HCT116 (cell line): ENCODE measurements around the gene STK40. TPM values are rescaled to one million over a fixed set of nuclear protein-coding genes. Genes with fewer than 3 reads are reported as not detected.
A peak's percentile ranks its signal among the peaks of the same experiment; 100 is the strongest.

Source experiments
- ATAC-seq: fragments of 200-7000 bp; cut with Tn5 transposase; 2 replicates; pipeline ENCODE4 v1.9.1; 2020; ENCODE audit warnings: mild to moderate bottlenecking, moderate library complexity
- BruUV-seq: library from RNA; stranded (reverse); fragments of 400-500 nt; replicated peaks from 2 replicates; lab custom pipeline; 2021; lab: Mats Ljungman, UMichigan
- CTCF ChIA-PET: fragments of 300-600 bp; sonication (Branson Sonifier 250); formaldehyde crosslinking; loops from one replicate; lab custom pipeline; 2021; ENCODE audit warnings: antibody characterized with exemption; lab: Charles Lee
- POLR2A ChIA-PET: fragments of 300-600, 350-600 bp; sonication (Branson Sonifier 250); formaldehyde crosslinking; loops from one replicate; lab custom pipeline; 2021; ENCODE audit warnings: antibody characterized with exemption; lab: Charles Lee
- RAD21 ChIA-PET, 2 experiments: fragments of 300-600 bp; sonication (Branson Sonifier 250); formaldehyde crosslinking; loops; one replicate each; lab custom pipeline; 2023; ENCODE audit warnings: low total read pairs in 2 of 2; ENCODE audit not compliant: uncharacterized antibody in 2 of 2, unreplicated experiment in 2 of 2, low non-redundant PET in 1 of 2; lab: Charles Lee
- DNase-seq: peaks from one replicate; pipeline ENCODE4 v3.0.0-alpha.2; 2010; ENCODE audit warnings: low read depth, low spot score
- H2AFZ ChIP-seq: fragments of 200-600 bp; shearing (Covaris generic), sonication (generic); 2 replicates; pipeline ENCODE4 v1.6.1; 2017; ENCODE audit warnings: low read depth, mixed run types, mixed read lengths, antibody characterized with exemption, low read length; ENCODE audit not compliant: poor library complexity, severe bottlenecking
- H3K27ac ChIP-seq: 2 replicates; pipeline ENCODE4 v1.5.1; 2012; ENCODE audit warnings: low read depth, low read length
- H3K27me3 ChIP-seq: fragments of 200-600 bp; sonication (generic); 2 replicates; pipeline ENCODE4 v1.6.1; 2016; ENCODE audit warnings: mixed run types, low read length, mixed read lengths; ENCODE audit not compliant: insufficient read depth
- H3K36me3 ChIP-seq, 2 experiments: fragments of 200-500 bp in 1 of 2; fragments of 200-600 bp in 1 of 2; sonication (Bioruptor generic) in 1 of 2; sonication (generic) in 1 of 2; 2 replicates each; pipeline versions ENCODE4 v1.5.1 to v1.6.1; 2014 to 2016; ENCODE audit warnings: low read length in 2 of 2, inconsistent platforms in 1 of 2, mixed read lengths in 1 of 2, mixed run types in 1 of 2; ENCODE audit not compliant: insufficient read depth in 2 of 2, control insufficient read depth in 1 of 2
- H3K4me1 ChIP-seq, 2 experiments: fragments of 200-600 bp in 1 of 2; sonication (generic) in 1 of 2; 2 replicates each; pipeline versions ENCODE4 v1.5.1 to v1.6.1; 2012 to 2017; ENCODE audit warnings: low read length in 2 of 2, inconsistent platforms in 1 of 2, mild to moderate bottlenecking in 1 of 2, mixed read lengths in 1 of 2, mixed run types in 1 of 2, moderate library complexity in 1 of 2; ENCODE audit not compliant: insufficient read depth in 2 of 2, control insufficient read depth in 1 of 2
- H3K4me2 ChIP-seq: fragments of 200-600 bp; sonication (generic); 2 replicates; pipeline ENCODE4 v1.6.1; 2017; ENCODE audit warnings: mixed run types, low read length, mixed read lengths
- H3K4me3 ChIP-seq, 2 experiments: fragments of 200-600 bp in 1 of 2; sonication (generic) in 1 of 2; replicated peaks in 1 of 2; 2 replicates each; pipeline ENCODE4 v1.5.1; 2011 to 2016; ENCODE audit warnings: low read length in 2 of 2, control low read depth in 1 of 2, low read depth in 1 of 2, mild to moderate bottlenecking in 1 of 2, mixed read lengths in 1 of 2, mixed run types in 1 of 2
- H3K79me2 ChIP-seq: fragments of 200-600 bp; sonication (generic); 2 replicates; pipeline ENCODE4 v1.6.1; 2017; ENCODE audit warnings: mild to moderate bottlenecking, mixed run types, low read length, moderate library complexity, mixed read lengths; ENCODE audit not compliant: insufficient read depth
- H3K9ac ChIP-seq: fragments of 200-600 bp; sonication (generic); 2 replicates; pipeline ENCODE4 v1.6.1; 2016; ENCODE audit warnings: low read length, mixed read lengths
- H3K9me2 ChIP-seq: fragments of 200-600 bp; sonication (generic), shearing (Covaris generic); 2 replicates; pipeline ENCODE4 v1.6.1; 2017; ENCODE audit warnings: mixed run types, mild to moderate bottlenecking, moderate library complexity; ENCODE audit not compliant: insufficient read depth
- H3K9me3 ChIP-seq, 2 experiments: fragments of 200-500 bp in 1 of 2; fragments of 200-600 bp in 1 of 2; sonication (Bioruptor generic) in 1 of 2; sonication (generic) in 1 of 2; 2 replicates each; pipeline ENCODE4 v1.6.1; 2014 to 2017; ENCODE audit warnings: low read length in 2 of 2, mixed read lengths in 2 of 2, inconsistent platforms in 1 of 2, low read depth in 1 of 2, mild to moderate bottlenecking in 1 of 2, mixed run types in 1 of 2, moderate library complexity in 1 of 2; ENCODE audit not compliant: control insufficient read depth in 1 of 2, insufficient read depth in 1 of 2
- H4K20me1 ChIP-seq: fragments of 200-600 bp; sonication (generic), shearing (Covaris generic); 2 replicates; pipeline ENCODE4 v1.6.1; 2017; ENCODE audit warnings: mixed run types, mild to moderate bottlenecking, moderate library complexity; ENCODE audit not compliant: insufficient read depth
- CEBPB ChIP-seq: IDR thresholded peaks from 2 replicates; pipeline ENCODE4 v1.6.1; 2012; ENCODE audit warnings: low read depth
- EGR1 ChIP-seq: IDR thresholded peaks from 2 replicates; pipeline ENCODE4 v1.6.1; 2012; ENCODE audit warnings: low read depth
- EZH2 ChIP-seq: fragments of 200-600 bp; sonication (generic); IDR thresholded peaks from 2 replicates; pipeline ENCODE4 v1.6.1; 2017; ENCODE audit warnings: antibody characterized with exemption, mixed run types
- FOSL1 ChIP-seq: IDR thresholded peaks from 2 replicates; pipeline ENCODE4 v1.6.1; 2012; ENCODE audit warnings: low read depth
- JUND ChIP-seq: IDR thresholded peaks from 2 replicates; pipeline ENCODE4 v1.6.1; 2012
- POLR2A ChIP-seq: IDR thresholded peaks from 2 replicates; pipeline ENCODE4 v1.7.0; 2011; ENCODE audit warnings: borderline replicate concordance; ENCODE audit not compliant: insufficient read depth, insufficient read length; ENCODE audit errors: extremely low read depth
- POLR2AphosphoS5 ChIP-seq: IDR thresholded peaks from 2 replicates; pipeline ENCODE4 v1.6.1; 2011; ENCODE audit warnings: mild to moderate bottlenecking, low read depth, low read length, moderate library complexity
- RAD21 ChIP-seq: IDR thresholded peaks from 2 replicates; pipeline ENCODE4 v1.6.1; 2012; ENCODE audit warnings: low read depth, mild to moderate bottlenecking
- SIN3A ChIP-seq: IDR thresholded peaks from 2 replicates; pipeline ENCODE4 v1.6.1; 2012; ENCODE audit warnings: low read depth
- SP1 ChIP-seq: IDR thresholded peaks from 2 replicates; pipeline ENCODE4 v1.6.1; 2012; ENCODE audit warnings: low read depth
- TCF7L2 ChIP-seq: IDR thresholded peaks from 2 replicates; pipeline ENCODE4 v1.7.0; 2011; ENCODE audit warnings: borderline replicate concordance, inconsistent platforms; ENCODE audit not compliant: insufficient read depth, insufficient read length; ENCODE audit errors: extremely low read depth
- ZFX ChIP-seq: fragments of 450-650 bp; IDR thresholded peaks from 2 replicates; pipeline ENCODE4 v1.6.1; 2017
- ZNF274 ChIP-seq: fragments of 200-500 bp; sonication (Bioruptor generic); IDR thresholded peaks from 2 replicates; pipeline ENCODE4 v1.6.1; 2014; ENCODE audit warnings: mild to moderate bottlenecking, low read depth, low read length, inconsistent platforms
- intact Hi-C: fragments of 100-400 bp; cut with micrococcal nuclease; formaldehyde crosslinking; loops from 2 replicates; pipeline ENCODE4 v1.10.0; 2022
- total RNA-seq: library from RNA; stranded (reverse); gene quantifications from one replicate; pipeline ENCODE4 v1.2.1, GENCODE V29; 2021; ENCODE audit not compliant: unreplicated experiment
- TF ChIP-seq, protein P1 (sequence below): IDR thresholded peaks from 2 replicates; pipeline ENCODE4 v1.6.1; 2012
- TF ChIP-seq, protein P2 (sequence below): IDR thresholded peaks from 2 replicates; pipeline ENCODE4 v1.6.1; 2012
- TF ChIP-seq, protein P3 (sequence below), 3 experiments: fragments of 200-600 bp in 1 of 3; sonication (generic) in 1 of 3; IDR thresholded peaks in 2 of 3; conservative IDR thresholded peaks in 1 of 3; 2 replicates each; pipeline ENCODE4 v1.5.1; 2012 to 2017; ENCODE audit warnings: low read depth in 2 of 3, low read length in 2 of 3, antibody characterized with exemption in 1 of 3, borderline replicate concordance in 1 of 3, control low read depth in 1 of 3, mild to moderate bottlenecking in 1 of 3, mixed read lengths in 1 of 3, mixed run types in 1 of 3, moderate library complexity in 1 of 3; ENCODE audit not compliant: insufficient read depth in 1 of 3
- TF ChIP-seq, protein P4 (sequence below): IDR thresholded peaks from 2 replicates; pipeline ENCODE4 v1.6.1; 2011; ENCODE audit warnings: mild to moderate bottlenecking, low read length, moderate library complexity; ENCODE audit not compliant: insufficient replicate concordance; ENCODE audit errors: extremely low read depth

The STK40 gene
- total RNA-seq, 1 experiment from 2014 or later: 33.9 TPM

DNA sequence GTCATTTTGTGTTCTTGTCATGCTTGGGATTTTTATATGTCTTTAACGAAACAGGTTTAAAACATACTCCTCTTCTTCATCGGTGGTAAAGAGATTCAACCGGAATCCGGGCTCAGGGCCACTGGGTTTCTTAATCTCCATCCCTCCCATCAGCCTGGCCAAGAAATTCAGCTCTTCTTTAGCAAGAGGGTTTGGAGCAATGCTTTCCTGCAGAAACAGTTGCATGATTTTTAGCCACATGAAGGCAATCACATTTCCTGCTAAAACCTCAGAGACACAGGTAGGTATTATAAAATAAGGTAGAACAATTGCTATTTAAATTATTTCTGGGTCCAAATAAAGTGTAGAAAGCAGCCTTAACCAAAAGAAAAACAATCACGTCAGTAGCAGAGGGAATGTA is 34.7 kb upstream of the STK40 start:
- H3K79me2 ChIP-seq: no peaks in the 10 kb centered on the region
- peak overlapping the region; percentile 3; the same call in 1 of the 2 replicates for H3K4me2 ChIP-seq
- H2AFZ ChIP-seq: no peak overlapping the region
- no peaks in the 10 kb centered on the region for H4K20me1 ChIP-seq
- ChIA-PET RAD21 (no interaction called here), CTCF (interaction anchor here (0.8 to 3.0 kb wide), 4 partner anchors 14 to 77 kb away, joined by 3 to 7 read pairs (median 4); no protein-coding TSS in a partner anchor), POLR2A (no interaction called here)
- H3K4me1 ChIP-seq: peaks cover 6 to 23% of the 10 kb centered on the region in 2 experiments; a peak in 3 of 4 replicates
- no peaks in the 10 kb centered on the region for H3K9me3 ChIP-seq
- no peak overlapping the region for H3K9ac ChIP-seq
- no peaks in the 10 kb centered on the region for H3K36me3 ChIP-seq
- no peaks in the 10 kb centered on the region for H3K9me2 ChIP-seq
- H3K27ac ChIP-seq: no peak overlapping the region
- DNase-seq (no peak), ATAC-seq (no peak)
- TF ChIP-seq POLR2AphosphoS5 (no peak), EGR1 (no peak), CEBPB (no peak), JUND (no peak)
- TF ChIP-seq, protein P1, sequence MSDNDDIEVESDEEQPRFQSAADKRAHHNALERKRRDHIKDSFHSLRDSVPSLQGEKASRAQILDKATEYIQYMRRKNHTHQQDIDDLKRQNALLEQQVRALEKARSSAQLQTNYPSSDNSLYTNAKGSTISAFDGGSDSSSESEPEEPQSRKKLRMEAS: no peak
- intact Hi-C loops: loop anchor here (5.0 kb wide), 2 partner anchors 268 to 318 kb away; no protein-coding TSS in a partner anchor
- no peak overlapping the region for H3K4me3 ChIP-seq
- H3K27me3 ChIP-seq: no peaks in the 10 kb centered on the region
- BruUV-seq: no TSS peak

DNA sequence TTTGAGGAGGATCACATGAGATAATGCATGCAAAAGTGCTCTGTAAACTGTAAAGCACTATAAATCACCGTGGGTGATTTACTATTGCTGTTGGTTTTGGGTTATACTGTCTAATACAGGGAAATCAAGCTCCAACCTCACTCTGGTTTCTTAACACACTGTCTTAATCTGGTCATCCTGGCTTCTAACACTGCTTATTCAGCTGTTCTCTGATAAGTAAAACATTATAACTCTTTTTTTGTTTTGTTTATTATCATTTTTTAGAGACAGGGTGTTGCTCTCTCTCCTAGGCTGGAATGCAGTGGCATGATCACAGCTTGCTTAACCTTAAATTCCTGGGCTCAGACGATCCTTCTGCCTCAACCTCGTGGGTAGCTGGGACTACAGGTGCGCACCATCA is 33.8 kb upstream of the STK40 start:
- Histone ChIP-seq H3K36me3 (no peaks in the 10 kb centered on the region), H3K27me3 (no peaks in the 10 kb centered on the region), H4K20me1 (no peaks in the 10 kb centered on the region), H2AFZ (no peak overlapping the region), H3K9me2 (no peaks in the 10 kb centered on the region), H3K79me2 (no peaks in the 10 kb centered on the region), H3K9me3 (no peaks in the 10 kb centered on the region), H3K4me3 (no peak overlapping the region), H3K9ac (no peak overlapping the region), H3K4me2 (no peak overlapping the region), H3K4me1 (peaks cover 6 to 23% of the 10 kb centered on the region in 2 experiments; a peak in 3 of 4 replicates), H3K27ac (no peak overlapping the region)
- CTCF ChIA-PET: interaction anchor here (0.8 to 3.0 kb wide), 4 partner anchors 13 to 76 kb away, joined by 3 to 7 read pairs (median 4); no protein-coding TSS in a partner anchor
- RAD21 ChIA-PET: interaction anchor here in 1 of 2 experiments (1.6 kb wide), 1 partner anchor 77 kb away, joined by 4 read pairs; no protein-coding TSS in a partner anchor
- ATAC-seq (no peak), DNase-seq (no peak)
- POLR2A ChIA-PET: interaction anchor here (5.9 kb wide), 1 partner anchor 18 kb away, joined by 20 read pairs; no protein-coding TSS in a partner anchor
- no TSS peak for BruUV-seq
- intact Hi-C loops: no loop called here
- TF ChIP-seq JUND (no peak), EGR1 (no peak), ZNF274 (no peak), ZFX (no peak), SIN3A (no peak), POLR2A (no peak), EZH2 (no peak), FOSL1 (no peak), POLR2AphosphoS5 (no peak), TCF7L2 (no peak), SP1 (no peak), RAD21 (no peak)
- TF ChIP-seq, protein P2, sequence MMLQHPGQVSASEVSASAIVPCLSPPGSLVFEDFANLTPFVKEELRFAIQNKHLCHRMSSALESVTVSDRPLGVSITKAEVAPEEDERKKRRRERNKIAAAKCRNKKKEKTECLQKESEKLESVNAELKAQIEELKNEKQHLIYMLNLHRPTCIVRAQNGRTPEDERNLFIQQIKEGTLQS: no peak
- TF ChIP-seq, protein P3, sequence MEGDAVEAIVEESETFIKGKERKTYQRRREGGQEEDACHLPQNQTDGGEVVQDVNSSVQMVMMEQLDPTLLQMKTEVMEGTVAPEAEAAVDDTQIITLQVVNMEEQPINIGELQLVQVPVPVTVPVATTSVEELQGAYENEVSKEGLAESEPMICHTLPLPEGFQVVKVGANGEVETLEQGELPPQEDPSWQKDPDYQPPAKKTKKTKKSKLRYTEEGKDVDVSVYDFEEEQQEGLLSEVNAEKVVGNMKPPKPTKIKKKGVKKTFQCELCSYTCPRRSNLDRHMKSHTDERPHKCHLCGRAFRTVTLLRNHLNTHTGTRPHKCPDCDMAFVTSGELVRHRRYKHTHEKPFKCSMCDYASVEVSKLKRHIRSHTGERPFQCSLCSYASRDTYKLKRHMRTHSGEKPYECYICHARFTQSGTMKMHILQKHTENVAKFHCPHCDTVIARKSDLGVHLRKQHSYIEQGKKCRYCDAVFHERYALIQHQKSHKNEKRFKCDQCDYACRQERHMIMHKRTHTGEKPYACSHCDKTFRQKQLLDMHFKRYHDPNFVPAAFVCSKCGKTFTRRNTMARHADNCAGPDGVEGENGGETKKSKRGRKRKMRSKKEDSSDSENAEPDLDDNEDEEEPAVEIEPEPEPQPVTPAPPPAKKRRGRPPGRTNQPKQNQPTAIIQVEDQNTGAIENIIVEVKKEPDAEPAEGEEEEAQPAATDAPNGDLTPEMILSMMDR (IDR thresholded peaks at IDR 0.05 in 2 of 3, conservative IDR thresholded peaks at IDR 0.05 in 1 of 3; ENCODE audit: borderline replicate concordance in 1 of 3, insufficient read depth in 1 of 3, low read depth in 2 of 3, low read length in 2 of 3): no peak
- TF ChIP-seq, protein P4, sequence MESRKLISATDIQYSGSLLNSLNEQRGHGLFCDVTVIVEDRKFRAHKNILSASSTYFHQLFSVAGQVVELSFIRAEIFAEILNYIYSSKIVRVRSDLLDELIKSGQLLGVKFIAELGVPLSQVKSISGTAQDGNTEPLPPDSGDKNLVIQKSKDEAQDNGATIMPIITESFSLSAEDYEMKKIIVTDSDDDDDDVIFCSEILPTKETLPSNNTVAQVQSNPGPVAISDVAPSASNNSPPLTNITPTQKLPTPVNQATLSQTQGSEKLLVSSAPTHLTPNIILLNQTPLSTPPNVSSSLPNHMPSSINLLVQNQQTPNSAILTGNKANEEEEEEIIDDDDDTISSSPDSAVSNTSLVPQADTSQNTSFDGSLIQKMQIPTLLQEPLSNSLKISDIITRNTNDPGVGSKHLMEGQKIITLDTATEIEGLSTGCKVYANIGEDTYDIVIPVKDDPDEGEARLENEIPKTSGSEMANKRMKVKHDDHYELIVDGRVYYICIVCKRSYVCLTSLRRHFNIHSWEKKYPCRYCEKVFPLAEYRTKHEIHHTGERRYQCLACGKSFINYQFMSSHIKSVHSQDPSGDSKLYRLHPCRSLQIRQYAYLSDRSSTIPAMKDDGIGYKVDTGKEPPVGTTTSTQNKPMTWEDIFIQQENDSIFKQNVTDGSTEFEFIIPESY: no peak
